ENCODE results near the gene CTNND1. TPM values are rescaled to one million over a fixed set of nuclear protein-coding genes. Genes with fewer than 3 reads are reported as not detected.
"Not testable (repeated sequence)": the region's sequence is repeated elsewhere in the genome, so short reads cannot be mapped to it uniquely, and the experiment has no call there.

The CTNND1 gene
- 134 and 185 TPM in 2 replicates for total RNA-seq (2014; rRNA removed; shearing (Covaris generic))

GRCh38 chr11:57761301-57762234, at the start of gene CTNND1:
CTNND1 (plus strand) TSS chr11:57761802; CDS start chr11:57791479, 29,677 bp downstream.
- DNase-seq (ENCODE audit: low spot score) = peak; percentile 98

GRCh38 chr11:57712256-57713150, 49.1 kb upstream of the CTNND1 start, which contains the start of gene TMX2:
TMX2 (plus strand) TSS chr11:57712593; CDS start chr11:57712619, 26 bp downstream.
- peak; percentile 99 for DNase-seq (ENCODE audit: low spot score)

- DNase-seq (ENCODE audit: low spot score) = no peak
Observed at GRCh38 chr11:57713835-57714234, 47.8 kb upstream of the CTNND1 start.

- not testable (repeated sequence) for DNase-seq (ENCODE audit: low spot score)
Observed at GRCh38 chr11:57716726-57717125, 44.9 kb upstream of the CTNND1 start.

- DNase-seq (ENCODE audit: low spot score) = no peak
Observed at GRCh38 chr11:57727185-57727584, 34.4 kb upstream of the CTNND1 start.

GRCh38 chr11:57728829-57729228, 32.8 kb upstream of the CTNND1 start:
- DNase-seq (ENCODE audit: low spot score) = no peak

- no peak for DNase-seq (ENCODE audit: low spot score)
Observed at GRCh38 chr11:57729479-57729878, 32.1 kb upstream of the CTNND1 start.

- DNase-seq (ENCODE audit: low spot score) = no peak
Observed at GRCh38 chr11:57732661-57733060, 28.9 kb upstream of the CTNND1 start.

GRCh38 chr11:57735619-57736298, 25.8 kb upstream of the CTNND1 start:
- DNase-seq (ENCODE audit: low spot score) = no peak

GRCh38 chr11:57741132-57742086, 20.2 kb upstream of the CTNND1 start, which contains the start of gene SELENOH:
SELENOH (plus strand) TSS chr11:57741491; CDS start chr11:57741596, 105 bp downstream.
- peak; percentile 99 for DNase-seq (ENCODE audit: low spot score)

- no peak for DNase-seq (ENCODE audit: low spot score)
Observed at GRCh38 chr11:57742087-57742452, 19.5 kb upstream of the CTNND1 start.

GRCh38 chr11:57744357-57744756, 17.2 kb upstream of the CTNND1 start:
- DNase-seq (ENCODE audit: low spot score) = no peak

- no peak for DNase-seq (ENCODE audit: low spot score)
Observed at GRCh38 chr11:57745206-57745605, 16.4 kb upstream of the CTNND1 start.

- DNase-seq (ENCODE audit: low spot score) = no peak
Observed at GRCh38 chr11:57746920-57747319, 14.7 kb upstream of the CTNND1 start.

GRCh38 chr11:57751176-57751575, 10.4 kb upstream of the CTNND1 start:
- DNase-seq (ENCODE audit: low spot score) = no peak

- DNase-seq (ENCODE audit: low spot score) = peak; percentile 87
Observed at GRCh38 chr11:57751676-57752253, 9.8 kb upstream of the CTNND1 start, which contains the start of gene BTBD18. BTBD18 (minus strand) TSS chr11:57751819; CDS start chr11:57751188, 631 bp downstream.

- no peak for DNase-seq (ENCODE audit: low spot score)
Observed at GRCh38 chr11:57752954-57753353, 8.6 kb upstream of the CTNND1 start.

GRCh38 chr11:57758174-57758573, 3.4 kb upstream of the CTNND1 start:
- DNase-seq (ENCODE audit: low spot score) = no peak

- DNase-seq (ENCODE audit: low spot score) = peak; percentile 74
Observed at GRCh38 chr11:57762235-57762861, 746 bp downstream of the CTNND1 start.

All from HT-29 (cell line).